ENCODE data around the gene PKP2.

DNA sequence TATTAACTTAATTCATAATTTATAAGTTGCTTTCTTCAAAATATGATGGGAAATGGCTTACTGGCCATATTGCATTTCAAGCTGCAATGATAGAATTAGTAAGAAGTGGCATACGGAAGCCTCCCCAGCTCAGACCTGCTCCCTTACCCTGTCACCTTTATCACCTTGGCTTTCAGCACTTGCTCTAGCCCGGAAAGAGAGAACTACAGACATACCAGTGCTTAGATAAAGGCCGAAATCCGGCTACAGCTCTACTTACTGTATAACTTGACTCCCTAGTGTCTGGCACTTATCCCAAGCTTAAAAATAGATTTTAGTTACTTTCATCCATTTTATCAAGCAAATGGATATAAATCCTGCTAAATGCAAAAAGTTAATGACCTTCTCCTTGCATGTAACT lies 42.5 kb downstream of the PKP2 start:
- TF ChIP-seq, protein P1, sequence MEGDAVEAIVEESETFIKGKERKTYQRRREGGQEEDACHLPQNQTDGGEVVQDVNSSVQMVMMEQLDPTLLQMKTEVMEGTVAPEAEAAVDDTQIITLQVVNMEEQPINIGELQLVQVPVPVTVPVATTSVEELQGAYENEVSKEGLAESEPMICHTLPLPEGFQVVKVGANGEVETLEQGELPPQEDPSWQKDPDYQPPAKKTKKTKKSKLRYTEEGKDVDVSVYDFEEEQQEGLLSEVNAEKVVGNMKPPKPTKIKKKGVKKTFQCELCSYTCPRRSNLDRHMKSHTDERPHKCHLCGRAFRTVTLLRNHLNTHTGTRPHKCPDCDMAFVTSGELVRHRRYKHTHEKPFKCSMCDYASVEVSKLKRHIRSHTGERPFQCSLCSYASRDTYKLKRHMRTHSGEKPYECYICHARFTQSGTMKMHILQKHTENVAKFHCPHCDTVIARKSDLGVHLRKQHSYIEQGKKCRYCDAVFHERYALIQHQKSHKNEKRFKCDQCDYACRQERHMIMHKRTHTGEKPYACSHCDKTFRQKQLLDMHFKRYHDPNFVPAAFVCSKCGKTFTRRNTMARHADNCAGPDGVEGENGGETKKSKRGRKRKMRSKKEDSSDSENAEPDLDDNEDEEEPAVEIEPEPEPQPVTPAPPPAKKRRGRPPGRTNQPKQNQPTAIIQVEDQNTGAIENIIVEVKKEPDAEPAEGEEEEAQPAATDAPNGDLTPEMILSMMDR (IDR thresholded peaks at IDR 0.05; ENCODE audit: extremely low read depth in 1 of 2, insufficient read depth in 1 of 2, low read depth in 1 of 2, low read length in 2 of 2), result no peak
- TF ChIP-seq POLR2AphosphoS5 (IDR thresholded peaks at IDR 0.05; ENCODE audit: insufficient read depth, low read depth, low read length) (no peak), POLR2A (IDR thresholded peaks at IDR 0.05; ENCODE audit: low read depth, low read length) (no peak), MYC (IDR thresholded peaks at IDR 0.05; ENCODE audit: low read depth, low read length) (no peak), EZH2 (IDR thresholded peaks at IDR 0.05; ENCODE audit: borderline replicate concordance, low read depth, low read length, severe bottlenecking) (no peak), JUN (IDR thresholded peaks at IDR 0.05; ENCODE audit: borderline replicate concordance, insufficient read depth, insufficient read length, low read depth) (no peak), GATA2 (IDR thresholded peaks at IDR 0.05; ENCODE audit: insufficient read depth, insufficient read length, low read depth, low read length) (no peak), FOS (IDR thresholded peaks at IDR 0.05; ENCODE audit: borderline replicate concordance, insufficient read depth, low read length) (no peak)
- TF ChIP-seq, protein P2, sequence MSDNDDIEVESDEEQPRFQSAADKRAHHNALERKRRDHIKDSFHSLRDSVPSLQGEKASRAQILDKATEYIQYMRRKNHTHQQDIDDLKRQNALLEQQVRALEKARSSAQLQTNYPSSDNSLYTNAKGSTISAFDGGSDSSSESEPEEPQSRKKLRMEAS (IDR thresholded peaks at IDR 0.05; ENCODE audit: insufficient read depth, insufficient read length), result no peak
